ENCODE measurements around the gene RALGDS. TPM values are rescaled to one million over a fixed set of nuclear protein-coding genes. Genes with fewer than 3 reads are reported as not detected.

RALGDS gene
- total RNA-seq, 1 experiment from 2014 or later = 36.1 TPM

DNA sequence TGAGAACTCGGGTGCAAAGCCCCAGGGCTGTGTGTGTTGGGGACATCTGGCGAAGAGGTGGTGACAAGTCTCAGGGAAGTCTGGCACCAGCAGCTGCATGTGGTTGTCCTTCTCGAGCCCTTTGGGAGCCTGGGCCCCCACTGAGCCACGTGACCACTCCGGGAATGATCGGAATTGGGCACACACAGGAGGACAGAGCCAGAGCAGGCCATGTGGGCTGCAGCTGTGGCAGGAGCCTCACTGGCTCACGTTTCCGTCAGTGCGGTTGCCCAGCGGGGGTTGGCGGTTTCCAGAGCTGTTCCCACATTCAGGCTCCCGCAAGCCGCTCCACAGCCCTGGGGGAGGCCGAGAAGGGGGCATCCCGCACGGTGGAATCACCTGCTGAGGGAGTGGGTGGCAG, 66.1 kb downstream of the RALGDS start:
- peaks cover 27 to 32% of the 10 kb centered on the region in 2 experiments; a peak in 3 of 4 replicates for H3K36me3 ChIP-seq (ENCODE audit: control insufficient read depth in 1 of 2, insufficient read depth in 2 of 2, low read length in 2 of 2)
- H3K9me3 ChIP-seq (ENCODE audit: control insufficient read depth in 1 of 2, insufficient read depth in 1 of 2, low read depth in 1 of 2, low read length in 2 of 2) = no peaks in the 10 kb centered on the region
- RAD21 ChIA-PET (ENCODE audit: low non-redundant PET in 1 of 2, low total read pairs in 2 of 2, uncharacterized antibody in 2 of 2, unreplicated experiment in 2 of 2) = no interaction called here
- no peak overlapping the region for H3K4me3 ChIP-seq (replicated peaks in 1 of 2; ENCODE audit: low read depth in 1 of 2, low read length in 2 of 2)
- H3K9me2 ChIP-seq (ENCODE audit: insufficient read depth) = no peaks in the 10 kb centered on the region
- DNase-seq (ENCODE audit: low read depth, low spot score) (no peak), ATAC-seq (no peak)
- no peaks in the 10 kb centered on the region for H3K4me1 ChIP-seq (ENCODE audit: control insufficient read depth in 1 of 2, insufficient read depth in 2 of 2, low read length in 2 of 2)
- H3K79me2 ChIP-seq (ENCODE audit: insufficient read depth, low read length) = no peaks in the 10 kb centered on the region
- BruUV-seq (replicated peaks) = no TSS peak
- H3K27me3 ChIP-seq (ENCODE audit: insufficient read depth, low read length) = no peaks in the 10 kb centered on the region
- POLR2A ChIA-PET = no interaction called here
- TF ChIP-seq ZNF274 (IDR thresholded peaks at IDR 0.05; ENCODE audit: low read depth, low read length) = no peak
- no peak for TF ChIP-seq ELF1 (IDR thresholded peaks at IDR 0.05; ENCODE audit: borderline replicate concordance, low read depth)
- no peak for TF ChIP-seq SIN3A (IDR thresholded peaks at IDR 0.05; ENCODE audit: low read depth)
- TF ChIP-seq, protein P1, sequence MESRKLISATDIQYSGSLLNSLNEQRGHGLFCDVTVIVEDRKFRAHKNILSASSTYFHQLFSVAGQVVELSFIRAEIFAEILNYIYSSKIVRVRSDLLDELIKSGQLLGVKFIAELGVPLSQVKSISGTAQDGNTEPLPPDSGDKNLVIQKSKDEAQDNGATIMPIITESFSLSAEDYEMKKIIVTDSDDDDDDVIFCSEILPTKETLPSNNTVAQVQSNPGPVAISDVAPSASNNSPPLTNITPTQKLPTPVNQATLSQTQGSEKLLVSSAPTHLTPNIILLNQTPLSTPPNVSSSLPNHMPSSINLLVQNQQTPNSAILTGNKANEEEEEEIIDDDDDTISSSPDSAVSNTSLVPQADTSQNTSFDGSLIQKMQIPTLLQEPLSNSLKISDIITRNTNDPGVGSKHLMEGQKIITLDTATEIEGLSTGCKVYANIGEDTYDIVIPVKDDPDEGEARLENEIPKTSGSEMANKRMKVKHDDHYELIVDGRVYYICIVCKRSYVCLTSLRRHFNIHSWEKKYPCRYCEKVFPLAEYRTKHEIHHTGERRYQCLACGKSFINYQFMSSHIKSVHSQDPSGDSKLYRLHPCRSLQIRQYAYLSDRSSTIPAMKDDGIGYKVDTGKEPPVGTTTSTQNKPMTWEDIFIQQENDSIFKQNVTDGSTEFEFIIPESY (IDR thresholded peaks at IDR 0.05; ENCODE audit: extremely low read depth, insufficient replicate concordance, low read length) = no peak
- TF ChIP-seq CBX3 (IDR thresholded peaks at IDR 0.05; ENCODE audit: low read depth) = no peak
- H3K9ac ChIP-seq (ENCODE audit: low read length) = no peak overlapping the region
- intact Hi-C loops (cut with micrococcal nuclease) = no loop called here
- CTCF ChIA-PET = no interaction called here
- H3K4me2 ChIP-seq (ENCODE audit: low read length) = no peak overlapping the region
- no peak overlapping the region for H3K27ac ChIP-seq (ENCODE audit: low read depth, low read length)
- no peak overlapping the region for H2AFZ ChIP-seq (ENCODE audit: low read depth, low read length, poor library complexity, severe bottlenecking)
- no peaks in the 10 kb centered on the region for H4K20me1 ChIP-seq (ENCODE audit: insufficient read depth)

DNA sequence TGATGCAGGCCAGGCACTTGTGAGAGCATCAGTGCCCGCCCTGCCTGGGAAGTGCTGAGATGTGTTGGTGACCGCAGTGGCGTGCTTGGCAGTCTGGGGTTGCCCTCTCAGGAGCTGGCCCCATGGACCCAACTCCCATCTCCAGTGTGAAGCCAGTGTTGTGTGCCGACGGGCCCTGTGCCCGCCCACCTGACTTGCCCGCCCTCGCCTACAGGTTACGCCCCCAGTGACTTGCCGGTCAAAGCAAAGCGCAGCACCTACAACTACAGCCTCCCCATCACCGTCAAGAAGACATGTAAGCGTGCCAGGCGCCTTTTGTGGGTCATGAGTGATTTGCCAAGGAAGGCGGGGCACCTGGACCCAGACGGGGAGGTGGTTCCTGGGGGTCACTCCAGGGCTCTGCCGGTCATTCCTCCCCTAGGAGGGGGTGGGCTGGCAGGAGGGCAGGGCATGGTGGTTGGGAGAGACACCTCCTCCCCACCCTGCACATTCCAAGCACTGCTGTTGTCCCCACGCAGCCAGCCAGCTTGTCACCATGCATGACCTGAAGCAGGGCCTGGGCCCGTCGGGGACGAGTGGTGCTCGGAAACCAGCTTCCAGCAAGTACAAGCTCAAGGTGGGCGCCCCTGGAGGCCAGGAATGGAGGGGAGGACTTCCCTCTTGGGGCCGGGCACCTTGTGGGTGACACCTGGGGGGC, 66.7 kb downstream of the RALGDS start:
- CTCF ChIA-PET = no interaction called here
- H2AFZ ChIP-seq (ENCODE audit: low read depth, low read length, poor library complexity, severe bottlenecking) = no peak overlapping the region
- no peaks in the 10 kb centered on the region for H3K4me1 ChIP-seq (ENCODE audit: control insufficient read depth in 1 of 2, insufficient read depth in 2 of 2, low read length in 2 of 2)
- no peaks in the 10 kb centered on the region for H3K9me2 ChIP-seq (ENCODE audit: insufficient read depth)
- H3K27ac ChIP-seq (ENCODE audit: low read depth, low read length) = no peak overlapping the region
- intact Hi-C loops (cut with micrococcal nuclease) = no loop called here
- H3K9ac ChIP-seq (ENCODE audit: low read length) = no peak overlapping the region
- H3K79me2 ChIP-seq (ENCODE audit: insufficient read depth, low read length) = no peaks in the 10 kb centered on the region; the same call in 1 of the 2 replicates
- H3K27me3 ChIP-seq (ENCODE audit: insufficient read depth, low read length) = no peaks in the 10 kb centered on the region
- H3K4me3 ChIP-seq (replicated peaks in 1 of 2; ENCODE audit: low read depth in 1 of 2, low read length in 2 of 2) = no peak overlapping the region
- H3K9me3 ChIP-seq (ENCODE audit: control insufficient read depth in 1 of 2, insufficient read depth in 1 of 2, low read depth in 1 of 2, low read length in 2 of 2) = no peaks in the 10 kb centered on the region
- DNase-seq (ENCODE audit: low read depth, low spot score) (no peak), ATAC-seq (no peak)
- H4K20me1 ChIP-seq (ENCODE audit: insufficient read depth) = no peaks in the 10 kb centered on the region
- POLR2A ChIA-PET = no interaction called here
- H3K36me3 ChIP-seq (ENCODE audit: control insufficient read depth in 1 of 2, insufficient read depth in 2 of 2, low read length in 2 of 2) = peaks cover 27 to 32% of the 10 kb centered on the region in 2 experiments; a peak in 3 of 4 replicates
- BruUV-seq (replicated peaks) = no TSS peak
- H3K4me2 ChIP-seq (ENCODE audit: low read length) = no peak overlapping the region
- TF ChIP-seq, protein P2, sequence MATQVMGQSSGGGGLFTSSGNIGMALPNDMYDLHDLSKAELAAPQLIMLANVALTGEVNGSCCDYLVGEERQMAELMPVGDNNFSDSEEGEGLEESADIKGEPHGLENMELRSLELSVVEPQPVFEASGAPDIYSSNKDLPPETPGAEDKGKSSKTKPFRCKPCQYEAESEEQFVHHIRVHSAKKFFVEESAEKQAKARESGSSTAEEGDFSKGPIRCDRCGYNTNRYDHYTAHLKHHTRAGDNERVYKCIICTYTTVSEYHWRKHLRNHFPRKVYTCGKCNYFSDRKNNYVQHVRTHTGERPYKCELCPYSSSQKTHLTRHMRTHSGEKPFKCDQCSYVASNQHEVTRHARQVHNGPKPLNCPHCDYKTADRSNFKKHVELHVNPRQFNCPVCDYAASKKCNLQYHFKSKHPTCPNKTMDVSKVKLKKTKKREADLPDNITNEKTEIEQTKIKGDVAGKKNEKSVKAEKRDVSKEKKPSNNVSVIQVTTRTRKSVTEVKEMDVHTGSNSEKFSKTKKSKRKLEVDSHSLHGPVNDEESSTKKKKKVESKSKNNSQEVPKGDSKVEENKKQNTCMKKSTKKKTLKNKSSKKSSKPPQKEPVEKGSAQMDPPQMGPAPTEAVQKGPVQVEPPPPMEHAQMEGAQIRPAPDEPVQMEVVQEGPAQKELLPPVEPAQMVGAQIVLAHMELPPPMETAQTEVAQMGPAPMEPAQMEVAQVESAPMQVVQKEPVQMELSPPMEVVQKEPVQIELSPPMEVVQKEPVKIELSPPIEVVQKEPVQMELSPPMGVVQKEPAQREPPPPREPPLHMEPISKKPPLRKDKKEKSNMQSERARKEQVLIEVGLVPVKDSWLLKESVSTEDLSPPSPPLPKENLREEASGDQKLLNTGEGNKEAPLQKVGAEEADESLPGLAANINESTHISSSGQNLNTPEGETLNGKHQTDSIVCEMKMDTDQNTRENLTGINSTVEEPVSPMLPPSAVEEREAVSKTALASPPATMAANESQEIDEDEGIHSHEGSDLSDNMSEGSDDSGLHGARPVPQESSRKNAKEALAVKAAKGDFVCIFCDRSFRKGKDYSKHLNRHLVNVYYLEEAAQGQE (IDR thresholded peaks at IDR 0.05; ENCODE audit: low read depth) = no peak
- TF ChIP-seq SIN3A (IDR thresholded peaks at IDR 0.05; ENCODE audit: low read depth) = no peak
- TF ChIP-seq CEBPB (IDR thresholded peaks at IDR 0.05; ENCODE audit: low read depth) = no peak
- no peak for TF ChIP-seq ELF1 (IDR thresholded peaks at IDR 0.05; ENCODE audit: borderline replicate concordance, low read depth)
- TF ChIP-seq, protein P3, sequence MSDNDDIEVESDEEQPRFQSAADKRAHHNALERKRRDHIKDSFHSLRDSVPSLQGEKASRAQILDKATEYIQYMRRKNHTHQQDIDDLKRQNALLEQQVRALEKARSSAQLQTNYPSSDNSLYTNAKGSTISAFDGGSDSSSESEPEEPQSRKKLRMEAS (IDR thresholded peaks at IDR 0.05) = no peak
- no peak for TF ChIP-seq CBX3 (IDR thresholded peaks at IDR 0.05; ENCODE audit: low read depth)
- no peak for TF ChIP-seq FOSL1 (IDR thresholded peaks at IDR 0.05; ENCODE audit: low read depth)
- no peak for TF ChIP-seq ZNF274 (IDR thresholded peaks at IDR 0.05; ENCODE audit: low read depth, low read length)
- no peak for TF ChIP-seq EGR1 (IDR thresholded peaks at IDR 0.05; ENCODE audit: low read depth)
- RAD21 ChIA-PET (ENCODE audit: low non-redundant PET in 1 of 2, low total read pairs in 2 of 2, uncharacterized antibody in 2 of 2, unreplicated experiment in 2 of 2) = no interaction called here
